Stimulated activated CD8-positive, alpha-beta memory T cell treated with anti-CD3 and anti-CD28 coated beads, Interleukin-7, amount 100 ng/mL, for 1 hour (primary cell): Measurements from ENCODE around the gene GRIN2A.

ENCODE experiments used
- DNase-seq, 2 donors: peaks; one replicate each; pipeline ENCODE4 v3.0.0-alpha.2; 2020; ENCODE audit warnings: low read depth in 2 of 2

GRIN2A gene

GRCh38 chr16:9820476-9821246 is 361.6 kb downstream of the GRIN2A start:
- DNase-seq = no peak

- DNase-seq = no peak
These were observed 363.5 kb downstream of the GRIN2A start for GRCh38 chr16:9818702-9819101.

GRCh38 chr16:9817586-9817985 is 364.6 kb downstream of the GRIN2A start:
- no peak for DNase-seq

GRCh38 chr16:9816644-9817043 is 365.6 kb downstream of the GRIN2A start:
- DNase-seq = no peak

GRCh38 chr16:9813665-9814064 is 368.6 kb downstream of the GRIN2A start:
- DNase-seq = no peak

- DNase-seq = no peak
These were observed 374.0 kb downstream of the GRIN2A start for GRCh38 chr16:9808210-9808609.

- DNase-seq = no peak
These were observed 374.9 kb downstream of the GRIN2A start for GRCh38 chr16:9807302-9807701.

- no peak for DNase-seq
These were observed 377.1 kb downstream of the GRIN2A start for GRCh38 chr16:9805109-9805508.

GRCh38 chr16:9802160-9802559 is 380.1 kb downstream of the GRIN2A start:
- no peak for DNase-seq

GRCh38 chr16:9801651-9802050 is 380.6 kb downstream of the GRIN2A start:
- DNase-seq = no peak

GRCh38 chr16:9800186-9800738 is 382.0 kb downstream of the GRIN2A start:
- no peak for DNase-seq

- DNase-seq = no peak
These were observed 383.2 kb downstream of the GRIN2A start for GRCh38 chr16:9798952-9799580.

- DNase-seq = no peak
These were observed 383.8 kb downstream of the GRIN2A start for GRCh38 chr16:9798474-9798873.

GRCh38 chr16:9797306-9797705 is 384.9 kb downstream of the GRIN2A start:
- no peak for DNase-seq

- DNase-seq = no peak
These were observed 388.6 kb downstream of the GRIN2A start for GRCh38 chr16:9793623-9794022.

GRCh38 chr16:9791556-9791955 is 390.7 kb downstream of the GRIN2A start:
- DNase-seq = no peak

- DNase-seq = no peak
These were observed 392.0 kb downstream of the GRIN2A start for GRCh38 chr16:9790199-9790598.

GRCh38 chr16:9787717-9788116 is 394.5 kb downstream of the GRIN2A start:
- DNase-seq = no peak

GRCh38 chr16:9780831-9781230 is 401.4 kb downstream of the GRIN2A start:
- no peak for DNase-seq

- DNase-seq = no peak
These were observed 403.4 kb downstream of the GRIN2A start for GRCh38 chr16:9778849-9779248.

- no peak for DNase-seq
These were observed 406.2 kb downstream of the GRIN2A start for GRCh38 chr16:9775998-9776397.

- no peak for DNase-seq
These were observed 408.9 kb downstream of the GRIN2A start for GRCh38 chr16:9773289-9773688.

GRCh38 chr16:9772526-9773225 is 409.6 kb downstream of the GRIN2A start:
- no peak for DNase-seq
